Measurements from ENCODE around the gene ATCAY. TPM values are rescaled to one million over a fixed set of nuclear protein-coding genes. Genes with fewer than 3 reads are reported as not detected.

Gene ATCAY
- total and polyA plus RNA-seq, 8 donors = 0.04 to 0.70 (median 0.27) TPM

DNA sequence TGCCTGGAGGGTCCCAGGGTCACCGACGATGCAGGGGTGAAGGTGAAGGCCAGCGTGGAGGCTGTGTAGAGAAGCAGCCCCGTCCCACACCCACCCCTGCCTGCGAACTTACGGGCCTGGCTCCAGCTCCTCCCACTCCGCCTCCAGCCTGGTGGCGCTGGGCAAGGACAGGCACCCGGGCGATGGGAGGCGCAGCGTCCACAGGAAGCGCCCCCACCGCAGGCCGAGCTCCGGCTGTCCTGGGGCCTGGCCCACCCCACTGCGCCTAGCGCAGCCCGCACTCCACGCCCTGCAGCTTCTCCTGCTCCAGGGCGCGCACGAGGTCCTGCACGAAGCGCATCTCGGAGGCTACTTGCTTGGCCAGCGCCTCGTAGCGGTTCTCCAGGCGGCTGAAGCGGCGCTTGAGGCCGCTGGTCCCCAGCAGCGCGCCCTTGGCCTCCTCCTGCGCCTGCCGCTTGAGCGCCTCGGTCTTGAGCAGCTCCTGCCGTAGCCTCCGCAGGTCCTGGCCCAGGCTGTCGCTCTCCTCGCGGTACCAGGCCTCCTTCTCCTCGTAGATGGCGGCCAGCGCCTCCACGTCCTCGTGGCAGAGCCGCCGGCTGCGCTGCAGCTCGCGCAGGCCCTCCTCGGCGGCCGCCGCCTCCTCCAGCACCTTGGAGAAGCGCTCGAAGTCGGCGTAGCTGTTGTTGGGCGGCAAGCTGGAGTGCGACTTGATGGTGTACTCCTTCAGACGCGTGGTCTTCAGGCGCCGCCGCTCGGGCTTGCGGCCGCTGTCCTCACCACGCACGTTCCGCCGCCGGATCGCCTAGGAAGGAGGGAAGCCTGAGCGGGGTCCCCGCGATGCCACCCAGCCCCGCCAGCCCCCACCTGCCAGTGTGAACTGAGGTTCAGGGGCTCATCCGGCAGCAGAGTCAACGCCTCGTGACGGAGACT is 78.6 kb downstream of the ATCAY start:
- no peaks in the 10 kb centered on the region for H3K9me3 ChIP-seq
- ATAC-seq (peak in 1 of 4 donors; percentile 5), FAIRE-seq (no peak), DNase-seq (peak in 2 of 6 donors; percentile 25 to 75)
- H3K36me3 ChIP-seq = peaks cover 7 to 66% (median 29%) of the 10 kb centered on the region in 3 donors
- no peak overlapping the region for H3K4me3 ChIP-seq
- H3K4me1 ChIP-seq = no peaks in the 10 kb centered on the region
- TF ChIP-seq, protein P1, sequence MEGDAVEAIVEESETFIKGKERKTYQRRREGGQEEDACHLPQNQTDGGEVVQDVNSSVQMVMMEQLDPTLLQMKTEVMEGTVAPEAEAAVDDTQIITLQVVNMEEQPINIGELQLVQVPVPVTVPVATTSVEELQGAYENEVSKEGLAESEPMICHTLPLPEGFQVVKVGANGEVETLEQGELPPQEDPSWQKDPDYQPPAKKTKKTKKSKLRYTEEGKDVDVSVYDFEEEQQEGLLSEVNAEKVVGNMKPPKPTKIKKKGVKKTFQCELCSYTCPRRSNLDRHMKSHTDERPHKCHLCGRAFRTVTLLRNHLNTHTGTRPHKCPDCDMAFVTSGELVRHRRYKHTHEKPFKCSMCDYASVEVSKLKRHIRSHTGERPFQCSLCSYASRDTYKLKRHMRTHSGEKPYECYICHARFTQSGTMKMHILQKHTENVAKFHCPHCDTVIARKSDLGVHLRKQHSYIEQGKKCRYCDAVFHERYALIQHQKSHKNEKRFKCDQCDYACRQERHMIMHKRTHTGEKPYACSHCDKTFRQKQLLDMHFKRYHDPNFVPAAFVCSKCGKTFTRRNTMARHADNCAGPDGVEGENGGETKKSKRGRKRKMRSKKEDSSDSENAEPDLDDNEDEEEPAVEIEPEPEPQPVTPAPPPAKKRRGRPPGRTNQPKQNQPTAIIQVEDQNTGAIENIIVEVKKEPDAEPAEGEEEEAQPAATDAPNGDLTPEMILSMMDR (IDR thresholded peaks at IDR 0.05) = no peak
- H3K27me3 ChIP-seq = no peaks in the 10 kb centered on the region
- 97% methylated on average over 86 of the region's 86 CpGs for WGBS, 2 donors
- H3K27ac ChIP-seq = no peak overlapping the region
- intact Hi-C loops (cut with DNase I) = no loop called here

DNA sequence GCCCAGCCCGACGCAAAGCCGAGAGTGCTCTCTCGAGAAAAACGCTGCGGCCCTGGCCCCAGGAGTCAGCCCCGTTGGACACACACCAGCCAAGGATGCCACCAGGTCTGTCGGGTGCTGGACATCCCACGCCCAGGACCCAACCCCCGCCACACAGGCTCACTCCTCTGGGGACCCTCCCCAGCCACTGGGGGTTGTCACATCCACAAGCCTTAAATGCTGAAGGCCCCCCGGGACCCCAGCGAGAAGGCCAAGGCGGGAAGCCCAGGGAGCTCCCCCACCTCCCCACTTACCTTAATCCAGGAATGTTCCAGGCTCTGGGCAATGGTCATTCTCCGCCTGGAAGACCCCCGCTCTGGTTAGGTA is 79.3 kb downstream of the ATCAY start:
- peaks cover 7 to 68% (median 30%) of the 10 kb centered on the region in 3 donors for H3K36me3 ChIP-seq
- 96 to 97% methylated on average over 15 of the region's 15 CpGs for WGBS, 2 donors
- DNase-seq = peak in 1 of 6 donors; percentile 32

DNA sequence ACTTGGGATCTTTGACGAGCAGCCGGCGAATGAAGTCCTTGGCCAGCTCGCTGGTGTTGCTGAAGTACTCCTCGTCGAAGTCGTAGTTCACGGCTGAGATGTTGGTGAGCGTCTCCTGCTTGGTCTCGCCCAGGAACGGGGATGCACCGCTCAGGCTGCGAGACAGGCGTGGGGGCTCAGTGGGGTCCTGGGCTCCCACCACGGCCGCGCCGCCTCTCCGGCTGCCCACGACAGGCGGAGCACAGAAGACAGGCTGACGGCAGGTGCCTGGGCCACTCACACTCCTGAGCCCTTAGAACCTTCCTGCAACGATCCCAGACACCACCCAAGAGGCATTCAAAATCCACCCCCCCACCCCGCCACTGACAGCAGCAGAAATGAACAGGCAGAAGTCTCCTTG is 80.5 kb downstream of the ATCAY start:
- TF ChIP-seq, protein P1 (IDR thresholded peaks at IDR 0.05) = no peak
- Histone ChIP-seq H3K4me1 (peaks cover 0 to 5% (median 4%) of the 10 kb centered on the region in 3 donors), H3K4me3 (no peak overlapping the region), H3K36me3 (peaks cover 7 to 68% (median 30%) of the 10 kb centered on the region in 3 donors), H3K9me3 (no peaks in the 10 kb centered on the region), H3K27ac (no peak overlapping the region), H3K27me3 (no peaks in the 10 kb centered on the region)
- FAIRE-seq (no peak), DNase-seq (peak in 1 of 6 donors; percentile 26), ATAC-seq (no peak)
- intact Hi-C loops (cut with DNase I) = no loop called here
- WGBS, 2 donors = 95 to 97% methylated on average over 24 of the region's 24 CpGs

More for the DNA sequence above, 79.3 kb downstream of the ATCAY start:
- TF ChIP-seq, protein P1 (IDR thresholded peaks at IDR 0.05) = no peak
- H3K27me3 ChIP-seq = no peaks in the 10 kb centered on the region
- FAIRE-seq = no peak
- H3K4me1 ChIP-seq = no peaks in the 10 kb centered on the region
- no peak overlapping the region for H3K27ac ChIP-seq
- ATAC-seq = no peak
- H3K4me3 ChIP-seq = no peak overlapping the region
- no peaks in the 10 kb centered on the region for H3K9me3 ChIP-seq
- intact Hi-C loops (cut with DNase I) = no loop called here

DNA sequence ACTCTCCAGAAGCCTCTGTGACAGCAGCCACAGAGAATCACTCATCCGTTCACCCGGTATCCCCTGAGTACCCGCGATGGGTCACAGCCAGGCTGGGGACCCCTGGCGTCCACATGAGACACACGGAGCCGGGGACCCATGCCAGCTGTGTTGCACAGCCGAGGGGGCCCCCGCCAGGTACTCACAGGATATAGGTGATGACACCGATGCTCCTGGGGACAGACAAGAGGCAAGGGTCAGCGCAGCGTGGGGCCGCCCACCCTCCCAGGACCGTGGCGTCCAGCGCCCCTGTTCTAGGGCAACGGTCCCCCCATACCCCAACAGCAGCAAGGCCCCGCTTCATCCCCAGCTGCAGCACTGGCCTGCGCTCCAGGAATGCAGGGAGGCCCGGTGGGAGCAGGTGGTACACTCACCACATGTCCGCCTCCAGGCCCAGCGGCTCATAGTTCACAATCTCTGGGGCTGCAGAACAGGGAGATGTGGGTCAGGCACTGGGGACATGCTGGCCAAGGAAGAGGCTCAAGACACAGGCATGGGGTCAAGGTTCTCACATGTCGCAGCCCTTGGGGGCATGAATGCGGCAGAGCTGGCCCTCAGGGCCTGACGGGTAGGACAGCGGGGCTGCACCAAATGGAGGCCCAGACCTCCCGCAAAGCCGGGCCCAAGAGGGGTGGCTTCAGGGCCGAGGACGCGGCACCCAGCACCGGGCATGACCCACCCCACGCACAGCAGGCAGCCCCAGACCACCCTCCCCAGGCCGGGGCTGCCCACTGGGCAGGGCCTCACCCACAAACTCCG is 83.2 kb downstream of the ATCAY start:
- H3K9me3 ChIP-seq = no peaks in the 10 kb centered on the region
- peaks cover 13 to 25% (median 23%) of the 10 kb centered on the region in 3 donors for H3K4me1 ChIP-seq
- peak in 1 of 6 donors; percentile 40 for DNase-seq
- no peak overlapping the region for H3K4me3 ChIP-seq
- ATAC-seq = no peak
- no peak overlapping the region for H3K27ac ChIP-seq
- FAIRE-seq = no peak
- 92 to 95% methylated on average over 32 to 35 of the region's 35 CpGs for WGBS, 2 donors
- intact Hi-C loops (cut with DNase I) = no loop called here
- no peaks in the 10 kb centered on the region for H3K27me3 ChIP-seq
- peaks cover 7 to 64% (median 29%) of the 10 kb centered on the region in 3 donors for H3K36me3 ChIP-seq
- TF ChIP-seq, protein P1 (IDR thresholded peaks at IDR 0.05) = no peak
